Measurements from ENCODE around the gene GPR107. TPM values are rescaled to one million over a fixed set of nuclear protein-coding genes. Genes with fewer than 3 reads are reported as not detected.

Gene GPR107
- total RNA-seq, 1 experiment from 2014 or later: 11.6 TPM

GRCh38 chr9:130095872-130096271, 42.2 kb downstream of the GPR107 start:
- Histone ChIP-seq H3K4me3 (ENCODE audit: low read length) (no peak overlapping the region), H4K20me1 (ENCODE audit: insufficient read depth, low read depth, low read length) (no peaks in the 10 kb centered on the region), H3K27ac (ENCODE audit: low read length) (no peak overlapping the region), H3K4me1 (ENCODE audit: low read length) (peaks cover 9% of the 10 kb centered on the region), H3K9ac (ENCODE audit: low read length) (no peak overlapping the region), H3K36me3 (ENCODE audit: insufficient read depth, low read length) (peaks cover 34% of the 10 kb centered on the region), H2AFZ (ENCODE audit: low read length) (no peak overlapping the region), H3K27me3 (ENCODE audit: low read length) (no peaks in the 10 kb centered on the region), H3K9me2 (replicated peaks; ENCODE audit: insufficient read depth, low read length) (no peaks in the 10 kb centered on the region), H3K79me2 (ENCODE audit: low read length) (0 out of 2 replicates have a peak, but pooled peaks cover 2% of the 10 kb centered on the region), H3K4me2 (ENCODE audit: low read depth, low read length, poor library complexity, severe bottlenecking) (no peak overlapping the region), H3K9me3 (ENCODE audit: low read length) (no peaks in the 10 kb centered on the region)
- DNase-seq: no peak

GRCh38 chr9:130100681-130101080, 47.0 kb downstream of the GPR107 start:
- Histone ChIP-seq H3K27ac (ENCODE audit: low read length) (no peak overlapping the region), H3K9me2 (replicated peaks; ENCODE audit: insufficient read depth, low read length) (no peaks in the 10 kb centered on the region), H3K4me2 (ENCODE audit: low read depth, low read length, poor library complexity, severe bottlenecking) (no peak overlapping the region), H3K79me2 (ENCODE audit: low read length) (0 out of 2 replicates have a peak, but pooled peaks cover 2% of the 10 kb centered on the region), H4K20me1 (ENCODE audit: insufficient read depth, low read depth, low read length) (no peaks in the 10 kb centered on the region), H3K36me3 (ENCODE audit: insufficient read depth, low read length) (peaks cover 13% of the 10 kb centered on the region; the same call in 1 of the 2 replicates), H3K9me3 (ENCODE audit: low read length) (no peaks in the 10 kb centered on the region), H2AFZ (ENCODE audit: low read length) (no peak overlapping the region), H3K4me1 (ENCODE audit: low read length) (peaks cover 9% of the 10 kb centered on the region), H3K27me3 (ENCODE audit: low read length) (no peaks in the 10 kb centered on the region), H3K4me3 (ENCODE audit: low read length) (no peak overlapping the region), H3K9ac (ENCODE audit: low read length) (no peak overlapping the region)
- no peak for DNase-seq

DNA sequence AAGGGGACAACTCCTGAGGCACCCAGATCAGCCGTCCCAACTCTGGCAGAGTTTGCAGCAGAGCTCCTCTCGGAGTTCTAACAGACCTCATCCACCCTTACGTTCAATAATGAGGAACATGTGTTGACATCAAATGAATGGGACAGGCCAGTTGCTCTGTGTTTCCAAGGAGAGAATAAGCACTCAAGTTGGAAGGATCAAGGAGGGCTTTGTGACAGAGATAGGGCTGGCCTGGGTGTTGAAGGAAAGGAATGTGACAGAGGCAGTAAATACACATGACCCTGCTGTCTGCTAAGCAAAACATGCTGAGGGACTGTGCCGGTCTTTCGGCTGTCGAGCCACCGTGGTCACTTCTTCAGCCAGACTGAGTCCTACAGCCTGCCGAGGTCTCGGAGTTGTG, 48.2 kb downstream of the GPR107 start:
- no peak overlapping the region for H3K4me2 ChIP-seq (ENCODE audit: low read depth, low read length, poor library complexity, severe bottlenecking)
- H3K27me3 ChIP-seq (ENCODE audit: low read length): no peaks in the 10 kb centered on the region
- H3K4me1 ChIP-seq (ENCODE audit: low read length): peaks cover 9% of the 10 kb centered on the region
- peaks cover 9% of the 10 kb centered on the region; the same call in 1 of the 2 replicates for H3K36me3 ChIP-seq (ENCODE audit: insufficient read depth, low read length)
- no peak overlapping the region for H3K27ac ChIP-seq (ENCODE audit: low read length)
- DNase-seq: no peak
- 0 out of 2 replicates have a peak, but pooled peaks cover 2% of the 10 kb centered on the region for H3K79me2 ChIP-seq (ENCODE audit: low read length)
- no peaks in the 10 kb centered on the region for H3K9me2 ChIP-seq (replicated peaks; ENCODE audit: insufficient read depth, low read length)
- no peak overlapping the region for H3K9ac ChIP-seq (ENCODE audit: low read length)
- H4K20me1 ChIP-seq (ENCODE audit: insufficient read depth, low read depth, low read length): no peaks in the 10 kb centered on the region
- H3K4me3 ChIP-seq (ENCODE audit: low read length): no peak overlapping the region
- no peak overlapping the region for H2AFZ ChIP-seq (ENCODE audit: low read length)
- no peaks in the 10 kb centered on the region for H3K9me3 ChIP-seq (ENCODE audit: low read length)

- H3K27me3 ChIP-seq (ENCODE audit: low read length): no peaks in the 10 kb centered on the region
- H3K4me2 ChIP-seq (ENCODE audit: low read depth, low read length, poor library complexity, severe bottlenecking): no peak overlapping the region
- peaks cover 6% of the 10 kb centered on the region for H3K4me1 ChIP-seq (ENCODE audit: low read length)
- H3K9me3 ChIP-seq (ENCODE audit: low read length): no peaks in the 10 kb centered on the region
- H3K27ac ChIP-seq (ENCODE audit: low read length): no peak overlapping the region
- no peaks in the 10 kb centered on the region for H3K9me2 ChIP-seq (replicated peaks; ENCODE audit: insufficient read depth, low read length)
- H3K79me2 ChIP-seq (ENCODE audit: low read length): no peaks in the 10 kb centered on the region
- H3K9ac ChIP-seq (ENCODE audit: low read length): no peak overlapping the region
- no peak for DNase-seq
- peaks cover 11% of the 10 kb centered on the region; the same call in 1 of the 2 replicates for H3K36me3 ChIP-seq (ENCODE audit: insufficient read depth, low read length)
- H4K20me1 ChIP-seq (ENCODE audit: insufficient read depth, low read depth, low read length): no peaks in the 10 kb centered on the region
- H3K4me3 ChIP-seq (ENCODE audit: low read length): no peak overlapping the region
- no peak overlapping the region for H2AFZ ChIP-seq (ENCODE audit: low read length)
Measured at GRCh38 chr9:130104491-130105193, 50.9 kb downstream of the GPR107 start.

DNA sequence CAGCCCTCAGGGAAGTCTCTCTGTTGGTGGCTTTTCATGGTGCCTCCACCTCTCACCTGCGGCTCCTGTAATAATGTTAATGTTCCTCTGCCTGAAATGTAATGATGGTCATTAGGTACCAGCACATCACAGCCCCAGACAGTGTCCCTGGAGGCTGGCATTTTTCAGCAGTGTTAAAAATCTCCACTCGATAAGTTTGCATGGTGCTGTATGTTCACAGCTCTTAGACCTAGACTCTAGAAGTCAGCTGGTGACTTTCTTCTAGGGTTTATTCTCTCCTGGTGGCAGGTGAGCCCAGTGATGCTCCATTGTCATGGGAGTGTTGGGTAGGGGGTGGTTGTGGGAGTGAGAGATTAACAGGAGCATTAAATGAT, 53.1 kb downstream of the GPR107 start:
- no peak overlapping the region for H3K4me3 ChIP-seq (ENCODE audit: low read length)
- H3K4me1 ChIP-seq (ENCODE audit: low read length): no peaks in the 10 kb centered on the region
- no peaks in the 10 kb centered on the region for H3K79me2 ChIP-seq (ENCODE audit: low read length)
- H3K9ac ChIP-seq (ENCODE audit: low read length): no peak overlapping the region
- no peaks in the 10 kb centered on the region for H4K20me1 ChIP-seq (ENCODE audit: insufficient read depth, low read depth, low read length)
- H3K27ac ChIP-seq (ENCODE audit: low read length): no peak overlapping the region
- peaks cover 11% of the 10 kb centered on the region; the same call in 1 of the 2 replicates for H3K36me3 ChIP-seq (ENCODE audit: insufficient read depth, low read length)
- H3K9me3 ChIP-seq (ENCODE audit: low read length): no peaks in the 10 kb centered on the region
- no peaks in the 10 kb centered on the region for H3K27me3 ChIP-seq (ENCODE audit: low read length)
- H2AFZ ChIP-seq (ENCODE audit: low read length): no peak overlapping the region
- H3K9me2 ChIP-seq (replicated peaks; ENCODE audit: insufficient read depth, low read length): no peaks in the 10 kb centered on the region
- H3K4me2 ChIP-seq (ENCODE audit: low read depth, low read length, poor library complexity, severe bottlenecking): no peak overlapping the region
- no peak for DNase-seq

- Histone ChIP-seq H3K4me3 (ENCODE audit: low read length) (no peak overlapping the region), H3K4me1 (ENCODE audit: low read length) (no peaks in the 10 kb centered on the region), H3K27me3 (ENCODE audit: low read length) (no peaks in the 10 kb centered on the region), H3K4me2 (ENCODE audit: low read depth, low read length, poor library complexity, severe bottlenecking) (no peak overlapping the region), H3K27ac (ENCODE audit: low read length) (no peak overlapping the region), H3K79me2 (ENCODE audit: low read length) (no peaks in the 10 kb centered on the region), H3K9ac (ENCODE audit: low read length) (no peak overlapping the region), H3K9me3 (ENCODE audit: low read length) (no peaks in the 10 kb centered on the region), H2AFZ (ENCODE audit: low read length) (no peak overlapping the region), H3K36me3 (ENCODE audit: insufficient read depth, low read length) (peaks cover 11% of the 10 kb centered on the region; the same call in 1 of the 2 replicates), H4K20me1 (ENCODE audit: insufficient read depth, low read depth, low read length) (no peaks in the 10 kb centered on the region), H3K9me2 (replicated peaks; ENCODE audit: insufficient read depth, low read length) (no peaks in the 10 kb centered on the region)
- DNase-seq: peak; percentile 89
Measured at GRCh38 chr9:130107234-130107861, 53.6 kb downstream of the GPR107 start.

GRCh38 chr9:130107955-130108354, 54.2 kb downstream of the GPR107 start:
- Histone ChIP-seq H3K27ac (ENCODE audit: low read length) (no peak overlapping the region), H4K20me1 (ENCODE audit: insufficient read depth, low read depth, low read length) (no peaks in the 10 kb centered on the region), H3K4me2 (ENCODE audit: low read depth, low read length, poor library complexity, severe bottlenecking) (no peak overlapping the region), H3K79me2 (ENCODE audit: low read length) (no peaks in the 10 kb centered on the region), H3K27me3 (ENCODE audit: low read length) (no peaks in the 10 kb centered on the region), H2AFZ (ENCODE audit: low read length) (no peak overlapping the region), H3K36me3 (ENCODE audit: insufficient read depth, low read length) (peaks cover 11% of the 10 kb centered on the region; the same call in 1 of the 2 replicates), H3K9ac (ENCODE audit: low read length) (no peak overlapping the region), H3K4me3 (ENCODE audit: low read length) (no peak overlapping the region), H3K9me3 (ENCODE audit: low read length) (no peaks in the 10 kb centered on the region), H3K9me2 (replicated peaks; ENCODE audit: insufficient read depth, low read length) (no peaks in the 10 kb centered on the region), H3K4me1 (ENCODE audit: low read length) (no peaks in the 10 kb centered on the region)
- DNase-seq: no peak

GRCh38 chr9:130110166-130110565, 56.5 kb downstream of the GPR107 start:
- peaks cover 7% of the 10 kb centered on the region; the same call in 1 of the 2 replicates for H3K36me3 ChIP-seq (ENCODE audit: insufficient read depth, low read length)
- no peak overlapping the region for H3K9ac ChIP-seq (ENCODE audit: low read length)
- H3K4me3 ChIP-seq (ENCODE audit: low read length): no peak overlapping the region
- no peaks in the 10 kb centered on the region for H3K9me2 ChIP-seq (replicated peaks; ENCODE audit: insufficient read depth, low read length)
- H4K20me1 ChIP-seq (ENCODE audit: insufficient read depth, low read depth, low read length): no peaks in the 10 kb centered on the region
- no peaks in the 10 kb centered on the region for H3K9me3 ChIP-seq (ENCODE audit: low read length)
- H3K4me2 ChIP-seq (ENCODE audit: low read depth, low read length, poor library complexity, severe bottlenecking): no peak overlapping the region
- no peaks in the 10 kb centered on the region for H3K4me1 ChIP-seq (ENCODE audit: low read length)
- no peak for DNase-seq
- H3K79me2 ChIP-seq (ENCODE audit: low read length): no peaks in the 10 kb centered on the region
- no peak overlapping the region for H2AFZ ChIP-seq (ENCODE audit: low read length)
- H3K27me3 ChIP-seq (ENCODE audit: low read length): no peaks in the 10 kb centered on the region
- no peak overlapping the region for H3K27ac ChIP-seq (ENCODE audit: low read length)
